IPS-18c (cell line): ENCODE measurements around the gene KCTD12.

Experiments
- H3K4me3 ChIP-seq: 2 replicates; pipeline ENCODE4 v1.7.0; 2013; ENCODE audit warnings: low read depth, mild to moderate bottlenecking, low read length, moderate library complexity; ENCODE audit not compliant: insufficient read depth
- H3K9me3 ChIP-seq: one replicate; pipeline ENCODE4 v1.6.1; 2013; ENCODE audit warnings: mild to moderate bottlenecking, low read length, moderate library complexity; ENCODE audit not compliant: control insufficient read depth, insufficient read depth

Gene KCTD12

DNA sequence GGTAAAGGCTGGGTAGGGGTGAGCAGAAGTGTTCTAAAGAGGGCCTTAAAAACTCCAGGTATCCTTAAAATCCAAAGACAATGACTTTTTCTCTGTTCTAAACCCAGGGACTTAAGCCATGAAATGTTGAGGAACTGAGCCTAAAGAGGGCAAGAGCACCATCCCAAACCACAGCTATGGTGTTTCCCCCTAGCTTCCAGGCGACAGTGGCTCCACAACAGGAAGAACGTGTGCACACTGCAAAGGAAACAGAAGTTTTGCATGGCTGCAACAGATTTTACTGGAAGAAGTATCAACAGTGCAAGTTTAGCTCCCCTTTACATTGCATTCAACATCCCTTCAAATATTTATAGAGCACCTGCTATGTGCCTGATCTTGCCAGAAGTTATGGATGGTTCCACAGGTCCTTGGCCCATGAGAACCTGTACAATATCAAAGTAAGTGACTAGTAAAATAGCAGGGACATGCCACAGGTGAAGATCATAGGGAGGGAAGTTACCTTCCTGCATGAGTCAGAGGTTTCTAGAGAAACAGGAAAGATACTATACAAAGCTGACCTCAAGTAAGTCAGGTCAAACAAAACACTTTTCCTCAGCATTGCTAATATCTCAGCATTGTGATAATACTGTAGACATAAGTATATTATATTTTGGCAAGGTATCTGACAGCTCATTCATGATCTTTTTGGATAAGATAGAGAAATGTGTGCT, 8.4 kb upstream of the KCTD12 start:
- Histone ChIP-seq H3K9me3 (no peaks in the 10 kb centered on the region), H3K4me3 (no peak overlapping the region)

DNA sequence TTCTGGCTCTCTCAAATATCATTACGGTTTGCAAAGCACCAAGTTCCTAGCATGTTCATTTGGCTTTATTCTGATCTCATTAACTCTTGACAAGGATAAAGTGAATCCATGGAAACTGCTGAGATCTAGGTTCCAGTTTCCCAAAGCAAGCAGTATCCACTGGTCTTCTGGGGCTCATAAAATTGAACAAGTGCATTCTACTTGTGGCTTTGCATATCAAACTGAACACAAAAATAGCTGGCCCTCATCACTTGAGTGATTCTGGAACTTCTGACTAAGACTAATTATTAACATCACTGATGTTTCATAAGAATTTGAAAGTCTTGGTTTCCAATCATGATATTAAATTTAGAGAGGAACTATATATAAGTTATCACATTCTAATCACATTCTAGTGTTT, 6.3 kb upstream of the KCTD12 start:
- H3K9me3 ChIP-seq, result no peaks in the 10 kb centered on the region
- H3K4me3 ChIP-seq, result no peak overlapping the region

DNA sequence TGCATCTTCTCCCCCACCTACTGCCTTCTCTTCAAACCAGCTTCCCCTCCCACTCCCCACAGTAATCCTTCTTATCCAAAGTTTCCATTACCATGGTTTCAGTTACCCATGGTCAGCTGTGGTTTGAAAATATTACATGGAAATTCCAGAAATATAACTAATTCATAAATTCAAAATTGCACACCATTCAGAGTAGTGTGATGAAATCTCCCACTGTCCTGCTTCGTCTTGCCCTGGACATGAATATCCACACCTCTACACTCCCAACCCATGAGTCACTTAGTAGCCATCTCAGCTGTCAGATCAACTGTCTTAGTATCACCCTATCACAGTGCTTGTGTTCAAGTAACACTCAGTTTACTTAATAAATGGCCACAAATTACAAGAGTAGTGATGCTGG, 3.8 kb upstream of the KCTD12 start:
- H3K4me3 ChIP-seq, result no peak overlapping the region
- H3K9me3 ChIP-seq, result no peaks in the 10 kb centered on the region

DNA sequence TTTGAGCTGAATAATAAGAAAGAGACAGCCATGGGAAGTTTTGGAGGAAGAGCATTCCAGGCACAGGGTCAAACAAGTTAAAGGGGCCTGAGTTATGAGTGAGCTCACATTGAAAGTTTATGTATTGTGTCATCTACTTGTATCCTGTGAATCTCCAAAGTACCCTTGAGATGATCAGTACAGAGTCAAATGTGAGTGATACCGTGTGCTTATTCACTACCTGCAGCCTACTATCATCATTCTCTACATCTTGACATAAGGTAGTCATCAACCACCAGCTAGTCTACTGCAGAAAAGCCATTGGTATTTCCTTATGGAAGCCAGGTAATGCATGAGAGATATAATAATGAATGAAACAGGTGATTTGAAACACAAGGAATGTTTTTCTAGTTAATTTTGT, 3.0 kb upstream of the KCTD12 start:
- Histone ChIP-seq H3K9me3 (no peaks in the 10 kb centered on the region), H3K4me3 (no peak overlapping the region)

DNA sequence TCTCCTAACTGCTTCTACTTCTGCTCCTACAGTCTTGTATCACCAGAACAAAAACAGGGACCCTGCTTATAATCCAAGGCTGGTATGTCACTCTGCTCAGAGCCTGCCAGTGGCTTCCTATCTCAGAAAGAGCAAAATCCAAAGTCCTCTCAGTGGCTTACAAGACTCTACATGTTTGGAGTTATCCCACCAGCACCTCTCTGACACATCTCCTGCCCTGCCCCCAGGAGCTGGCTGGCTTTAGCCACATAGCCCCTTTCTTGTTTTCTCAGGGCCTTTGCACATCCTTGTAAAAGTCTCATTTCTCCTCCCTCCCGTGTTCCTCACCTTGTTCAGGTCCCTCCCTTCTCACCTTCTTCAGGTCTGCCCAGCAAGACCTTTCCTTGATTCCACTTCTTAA, 2.2 kb upstream of the KCTD12 start:
- Histone ChIP-seq H3K4me3 (no peak overlapping the region), H3K9me3 (no peaks in the 10 kb centered on the region)

DNA sequence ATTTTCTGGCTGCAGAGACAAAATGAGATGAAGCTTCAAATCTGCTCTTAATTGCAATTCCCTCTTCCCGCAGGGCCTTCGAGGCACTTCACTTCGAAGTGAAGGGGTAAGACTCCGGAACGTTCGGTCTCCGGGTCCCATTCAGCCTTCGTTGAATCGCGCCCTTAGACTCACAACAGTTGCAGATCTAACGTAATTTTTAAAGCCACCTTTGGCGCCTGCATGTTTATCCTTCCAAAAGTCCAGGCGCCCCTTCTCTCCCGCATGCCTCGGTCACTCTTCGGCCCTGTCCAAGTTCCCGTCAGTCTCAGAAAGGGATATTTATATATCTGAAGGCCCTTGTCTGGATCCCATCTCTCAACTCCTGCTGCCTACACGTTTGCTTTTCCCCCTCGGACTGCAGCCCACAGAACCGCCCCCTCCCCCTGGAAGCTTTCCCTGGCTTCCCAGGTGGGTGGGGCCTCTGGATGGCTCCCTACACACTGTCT, 915 bp upstream of the KCTD12 start:
- Histone ChIP-seq H3K4me3 (peak overlapping the region; percentile 63), H3K9me3 (no peaks in the 10 kb centered on the region)

DNA sequence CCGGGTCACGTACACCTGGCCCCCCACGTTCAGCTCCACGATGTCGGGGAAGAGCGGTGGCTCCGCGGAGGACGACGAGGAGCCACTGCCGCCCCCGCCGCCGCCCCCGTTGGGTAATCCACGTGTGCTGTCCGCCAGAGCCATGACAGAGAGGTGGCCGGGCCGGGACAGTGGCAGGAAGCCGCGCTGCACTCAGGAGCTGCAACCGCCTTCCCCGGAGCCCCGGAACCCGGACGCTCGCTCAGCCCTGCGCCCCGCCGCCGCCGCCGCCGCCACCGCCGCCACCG, 257 bp downstream of the KCTD12 start:
- H3K4me3 ChIP-seq, result peak overlapping the region; percentile 63

DNA sequence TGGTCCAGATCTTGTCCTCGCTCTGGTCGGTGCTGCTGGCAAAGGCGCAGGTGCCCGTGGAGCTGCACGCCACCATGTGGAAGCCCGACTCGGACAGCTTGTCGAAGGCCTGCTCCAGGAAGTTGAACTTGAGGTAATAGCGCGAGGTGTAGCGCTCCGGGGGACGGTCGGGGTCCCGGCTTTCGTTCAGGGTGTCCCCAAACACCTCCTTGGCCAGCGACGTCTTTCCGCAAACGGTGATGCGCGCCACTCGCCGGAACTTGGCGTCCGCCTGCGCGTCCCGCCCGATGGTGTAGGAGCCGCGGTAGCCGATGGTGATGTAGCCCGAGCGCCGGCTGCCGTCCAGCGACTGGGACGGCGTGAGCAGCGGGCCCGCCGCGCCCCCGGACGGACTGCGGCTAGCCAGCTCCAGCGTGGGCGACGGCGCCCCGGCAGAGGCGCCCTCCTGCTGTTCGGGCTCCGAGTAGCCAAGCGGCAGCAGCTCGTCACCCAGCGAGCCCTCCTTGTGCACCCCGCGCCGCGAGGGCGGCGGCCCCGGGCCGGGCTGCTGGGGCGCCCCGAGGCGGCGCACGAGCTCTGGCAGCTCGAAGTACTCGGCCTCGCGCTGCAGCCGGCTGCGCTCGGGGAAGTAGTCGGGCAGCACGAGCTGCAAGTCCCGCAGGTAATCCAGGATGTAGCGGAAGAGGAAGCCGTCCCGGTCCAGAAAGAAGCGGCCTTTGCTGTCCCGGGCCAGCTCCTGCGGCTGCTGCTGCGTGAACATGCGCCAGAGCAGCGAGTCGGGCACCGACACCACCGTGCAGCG, 801 bp downstream of the KCTD12 start:
- H3K9me3 ChIP-seq, result no peaks in the 10 kb centered on the region
- H3K4me3 ChIP-seq, result peak overlapping the region; percentile 63

More for the DNA sequence above, 257 bp downstream of the KCTD12 start:
- no peaks in the 10 kb centered on the region for H3K9me3 ChIP-seq

DNA sequence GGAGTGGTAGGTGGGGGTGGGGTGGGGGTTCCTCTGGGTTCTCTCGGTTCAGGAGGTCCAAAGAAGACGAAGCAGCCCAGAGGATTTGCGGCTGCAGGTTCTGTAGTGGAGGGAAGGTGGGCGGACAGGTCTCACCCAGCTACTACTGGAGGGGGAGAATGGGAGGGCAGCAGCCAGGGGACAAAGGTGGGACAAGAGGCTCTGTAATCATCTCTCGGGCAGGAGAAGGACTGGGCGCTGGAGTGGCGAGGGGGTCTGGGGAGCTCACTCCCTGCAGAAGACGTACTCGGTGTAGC, 1.4 kb downstream of the KCTD12 start:
- H3K9me3 ChIP-seq, result no peaks in the 10 kb centered on the region
- peak overlapping the region; percentile 63; the same call in 1 of the 2 replicates for H3K4me3 ChIP-seq

DNA sequence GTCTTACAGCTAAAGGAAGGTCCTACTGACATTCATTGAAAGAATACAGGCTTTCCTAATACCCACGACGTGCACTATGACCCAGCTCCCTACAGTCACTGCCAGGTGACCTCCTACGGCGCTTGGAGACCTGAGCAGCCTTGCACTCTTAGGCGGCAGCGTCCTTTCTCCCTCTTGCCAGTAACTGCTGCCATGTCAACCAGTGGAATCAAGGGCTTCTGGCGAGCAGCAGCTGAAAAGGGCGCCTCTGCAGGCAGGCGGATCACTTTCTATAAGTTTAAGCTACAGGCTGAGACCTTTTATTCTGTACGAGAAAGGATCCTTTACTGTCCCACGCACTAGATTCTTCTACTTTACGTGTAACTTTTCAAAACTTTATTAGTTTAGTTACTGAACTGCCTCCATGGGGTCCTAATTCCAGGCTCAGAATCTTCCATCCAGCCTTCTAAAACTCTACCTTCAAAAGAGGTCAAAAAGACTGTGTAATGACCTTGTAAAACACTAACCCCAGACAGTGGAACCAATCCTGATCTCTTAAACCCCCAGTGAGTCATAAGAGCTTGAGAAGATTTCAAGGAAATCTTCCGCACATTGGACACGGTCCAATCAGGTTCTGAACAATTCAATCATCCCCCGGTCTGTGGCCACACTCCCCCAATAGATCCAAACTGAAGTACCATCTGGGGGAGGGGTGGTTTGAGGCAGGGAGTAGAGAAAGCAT, 1.9 kb downstream of the KCTD12 start:
- no peak overlapping the region for H3K4me3 ChIP-seq
- H3K9me3 ChIP-seq, result no peaks in the 10 kb centered on the region

DNA sequence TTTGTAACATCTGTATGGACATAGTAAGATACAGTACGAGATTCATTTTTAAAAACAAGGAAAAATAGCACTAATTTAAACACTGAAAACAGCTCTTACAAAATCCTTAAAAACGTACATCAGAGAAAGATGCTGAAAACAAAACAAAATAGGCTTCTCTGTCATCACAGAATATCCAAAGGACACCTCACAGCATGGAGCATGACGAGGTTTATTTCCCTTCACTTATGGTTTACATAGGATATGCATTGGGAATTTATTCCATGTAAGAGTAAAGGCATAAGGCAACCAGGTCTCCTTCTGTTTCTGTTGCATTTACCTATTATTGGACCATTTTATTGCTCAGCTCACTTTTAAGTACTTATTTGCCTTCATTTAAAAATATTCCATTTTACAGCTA, 3.0 kb downstream of the KCTD12 start:
- no peaks in the 10 kb centered on the region for H3K9me3 ChIP-seq
- H3K4me3 ChIP-seq, result no peak overlapping the region

DNA sequence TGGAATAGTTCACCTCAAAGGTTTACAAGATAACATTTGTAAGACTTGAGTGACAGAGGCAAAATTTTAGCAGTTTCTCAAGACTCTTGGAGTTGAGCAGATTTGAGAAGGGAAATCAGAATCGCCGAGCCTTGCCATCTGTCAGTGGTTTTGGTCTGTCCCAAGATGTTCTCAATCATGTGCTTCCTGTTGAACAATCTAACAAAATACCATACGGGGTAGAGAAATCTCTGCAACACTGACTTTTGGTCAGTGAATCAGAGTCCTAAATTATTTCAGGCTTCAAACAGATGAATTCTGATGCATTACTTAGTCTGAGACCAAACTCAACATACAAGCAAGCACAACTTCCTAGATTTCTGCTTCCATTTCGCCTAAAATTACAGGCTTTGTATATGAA, 3.8 kb downstream of the KCTD12 start:
- no peak overlapping the region for H3K4me3 ChIP-seq
- H3K9me3 ChIP-seq, result no peaks in the 10 kb centered on the region

DNA sequence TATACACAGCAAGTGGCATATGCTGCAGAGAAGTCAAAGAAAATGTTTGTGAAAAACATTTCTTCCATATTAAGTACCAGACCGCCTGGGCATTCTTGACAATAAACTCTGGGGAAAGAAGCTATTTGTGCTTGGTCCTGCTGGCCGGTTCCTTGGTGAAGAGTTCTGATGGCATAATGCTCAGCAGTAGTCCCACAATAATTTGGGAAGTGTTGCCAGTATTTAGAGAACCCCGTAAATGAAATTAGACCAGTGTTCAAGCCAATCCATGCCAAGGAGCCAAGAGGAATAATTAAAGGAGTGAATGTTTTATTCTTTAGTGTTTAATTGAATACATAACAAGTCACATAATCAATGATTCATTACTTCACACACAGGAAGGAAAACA, 6.3 kb downstream of the KCTD12 start:
- H3K9me3 ChIP-seq, result no peaks in the 10 kb centered on the region
- H3K4me3 ChIP-seq, result no peak overlapping the region

DNA sequence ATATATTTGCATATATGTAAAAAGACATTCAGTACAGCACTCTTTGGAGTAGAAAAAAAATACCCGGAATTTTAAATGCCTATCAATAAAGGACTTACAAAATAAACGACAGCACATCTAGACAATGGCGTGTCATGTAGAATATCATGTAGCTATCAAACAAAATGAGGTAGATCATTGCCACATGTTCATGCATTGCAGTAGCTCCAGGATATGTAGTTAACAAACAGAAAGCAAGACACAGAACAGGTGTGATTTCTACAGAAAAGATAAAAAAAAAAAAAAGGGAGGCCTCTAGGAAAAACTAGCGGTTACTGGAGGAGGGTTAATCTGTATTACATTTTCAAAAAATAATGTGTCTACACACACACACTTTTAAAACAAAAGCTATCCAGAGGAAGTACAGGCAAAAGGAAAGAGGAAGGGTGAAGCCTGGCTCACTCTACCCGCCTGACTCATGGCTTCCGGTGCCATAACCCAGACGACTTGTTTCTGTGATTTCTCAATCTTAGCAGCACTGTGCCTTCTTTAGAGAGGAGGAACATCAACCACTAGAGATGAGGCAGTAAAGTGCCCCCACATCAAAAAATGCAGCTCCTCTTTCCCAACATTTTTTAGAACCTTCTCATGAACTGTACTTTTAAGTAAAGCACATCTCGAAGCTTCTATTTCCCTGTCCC, 6.9 kb downstream of the KCTD12 start:
- no peak overlapping the region for H3K4me3 ChIP-seq

DNA sequence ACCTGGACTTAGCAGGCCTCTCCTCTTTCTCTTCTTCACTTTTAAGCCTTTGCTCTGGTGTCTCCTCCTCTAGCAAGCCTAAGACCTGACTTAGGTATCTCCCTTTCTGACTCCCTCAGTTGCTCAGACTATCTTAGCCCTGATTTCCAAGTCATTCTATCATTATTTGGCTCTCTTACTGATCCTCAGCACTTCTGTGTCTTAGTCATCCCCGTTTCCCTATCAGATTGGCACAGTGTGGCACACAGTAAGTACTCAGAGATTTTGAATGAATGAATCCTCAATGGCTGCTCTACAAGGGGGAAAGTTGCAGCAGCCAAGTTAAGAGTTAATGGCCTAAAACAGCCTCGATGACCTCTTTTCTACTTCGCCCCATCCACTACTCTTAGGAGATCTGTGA, 8.2 kb downstream of the KCTD12 start:
- Histone ChIP-seq H3K4me3 (no peak overlapping the region), H3K9me3 (peaks cover 3% of the 10 kb centered on the region)

More for the DNA sequence above, 6.9 kb downstream of the KCTD12 start:
- H3K9me3 ChIP-seq, result no peaks in the 10 kb centered on the region

DNA sequence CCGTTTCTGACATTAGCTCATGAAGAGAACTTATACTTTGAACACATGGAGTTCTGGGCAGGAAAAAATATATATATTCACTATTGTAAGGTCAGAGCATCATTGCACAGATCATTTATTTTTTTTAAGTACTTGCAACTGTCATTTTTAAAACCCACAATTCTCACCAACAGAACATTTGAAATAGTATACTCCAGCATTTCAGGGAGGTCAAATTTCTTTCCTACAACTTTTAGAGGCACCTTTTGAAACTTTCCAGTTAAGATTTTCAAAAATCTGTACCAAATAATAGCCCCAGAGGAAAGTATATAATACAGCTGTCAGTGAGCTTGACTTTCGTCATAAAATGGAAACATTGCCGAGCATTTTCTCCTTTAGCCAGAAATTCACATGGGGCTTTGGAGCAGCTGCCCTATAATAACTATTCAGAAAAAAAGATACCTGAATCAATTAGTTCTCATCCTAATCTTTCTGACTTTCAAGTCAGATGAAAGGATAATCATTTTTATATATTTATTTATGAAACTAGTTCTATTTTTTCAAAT, 10.9 kb downstream of the KCTD12 start:
- H3K9me3 ChIP-seq, result peaks cover 3% of the 10 kb centered on the region
- H3K4me3 ChIP-seq, result no peak overlapping the region

DNA sequence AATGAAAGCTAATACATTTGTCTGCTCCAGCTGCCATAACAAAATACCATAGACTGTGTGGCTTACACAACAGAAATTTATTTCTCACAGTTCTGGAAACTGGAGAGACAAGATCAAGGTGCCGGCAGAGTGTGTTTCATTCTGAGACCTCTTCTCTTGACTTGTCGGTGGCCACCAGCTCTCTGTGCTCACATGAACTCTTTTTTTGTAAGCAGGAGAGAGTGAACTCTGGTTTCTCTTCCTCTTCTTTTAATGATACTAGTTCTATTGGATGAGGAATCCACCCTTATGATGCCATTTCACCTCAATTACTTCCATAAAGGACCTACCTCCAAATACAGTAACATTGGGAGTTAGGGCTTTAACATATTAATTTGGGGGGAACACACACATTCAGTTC, 11.7 kb downstream of the KCTD12 start:
- Histone ChIP-seq H3K4me3 (no peak overlapping the region), H3K9me3 (peaks cover 3% of the 10 kb centered on the region)
